ENCODE data around the gene HPCAL1.
"Not testable (repeated sequence)": the region's sequence is repeated elsewhere in the genome, so short reads cannot be mapped to it uniquely, and the experiment has no call there.

HPCAL1 gene

GRCh38 chr2:10302479-10303180 is at the start of gene HPCAL1:
TSS of gene HPCAL1 (plus strand) at chr2:10302904. CDS start at chr2:10419758, 116,854 bp downstream.
- DNase-seq, result peak; percentile 94

GRCh38 chr2:10253596-10254372 is 48.9 kb upstream of the HPCAL1 start:
- no peak for DNase-seq

GRCh38 chr2:10254373-10255188 is 48.1 kb upstream of the HPCAL1 start:
- no peak for DNase-seq

GRCh38 chr2:10255189-10256030 is 47.3 kb upstream of the HPCAL1 start:
- DNase-seq, result no peak

- DNase-seq, result no peak
These were observed 46.6 kb upstream of the HPCAL1 start for GRCh38 chr2:10256031-10256514.

- DNase-seq, result no peak
These were observed 46.1 kb upstream of the HPCAL1 start for GRCh38 chr2:10256515-10257031.

- DNase-seq, result no peak
These were observed 45.7 kb upstream of the HPCAL1 start for GRCh38 chr2:10257036-10257435.

GRCh38 chr2:10257500-10258147 is 45.1 kb upstream of the HPCAL1 start:
- DNase-seq, result no peak

- DNase-seq, result no peak
These were observed 44.4 kb upstream of the HPCAL1 start for GRCh38 chr2:10258326-10258725.

- no peak for DNase-seq
These were observed 44.0 kb upstream of the HPCAL1 start for GRCh38 chr2:10258726-10259125.

GRCh38 chr2:10260130-10260529 is 42.6 kb upstream of the HPCAL1 start:
- DNase-seq, result no peak

- DNase-seq, result not testable (repeated sequence)
These were observed 39.2 kb upstream of the HPCAL1 start for GRCh38 chr2:10263526-10263925.

GRCh38 chr2:10264506-10265328 is 38.0 kb upstream of the HPCAL1 start:
- no peak for DNase-seq

- DNase-seq, result no peak
These were observed 37.2 kb upstream of the HPCAL1 start for GRCh38 chr2:10265329-10266132.

GRCh38 chr2:10266133-10266620 is 36.5 kb upstream of the HPCAL1 start:
- DNase-seq, result no peak

- no peak for DNase-seq
These were observed 35.7 kb upstream of the HPCAL1 start for GRCh38 chr2:10267036-10267435.

- DNase-seq, result no peak
These were observed 34.9 kb upstream of the HPCAL1 start for GRCh38 chr2:10267551-10268465.

GRCh38 chr2:10269291-10269690 is 33.4 kb upstream of the HPCAL1 start:
- no peak for DNase-seq
